SK-N-SH (cell line): Measurements from ENCODE around the gene SPTBN1. TPM values are rescaled to one million over a fixed set of nuclear protein-coding genes. Genes with fewer than 3 reads are reported as not detected.

Experiments used
- CTCF ChIA-PET: fragments of 300-600, 350-600 bp; formaldehyde crosslinking; extraction: SDS; loops from one replicate; lab custom pipeline; 2021; lab: Yijun Ruan, JAX
- POLR2A ChIA-PET: fragments of 350-600 bp; sonication (Branson Sonifier 250); formaldehyde crosslinking; extraction: SDS; loops from one replicate; lab custom pipeline; 2020; ENCODE audit warnings: antibody characterized with exemption, inconsistent platforms; lab: Yijun Ruan, JAX
- DNase-seq: peaks from one replicate; pipeline ENCODE4 v3.0.0; 2012
- H2AFZ ChIP-seq: fragments of 200-600 bp; sonication (generic); 2 replicates; pipeline ENCODE4 v1.8.1; 2016; ENCODE audit warnings: antibody characterized with exemption, mild to moderate bottlenecking, low read depth
- H3F3A ChIP-seq: fragments of 200-600 bp; sonication (generic); replicated peaks from 2 replicates; pipeline ENCODE3; 2016; ENCODE audit warnings: antibody characterized with exemption, mild to moderate bottlenecking; ENCODE audit not compliant: insufficient read depth
- H3K27ac ChIP-seq, 2 experiments: fragments of 200-500 bp in 1 of 2; fragments of 200-600 bp in 1 of 2; sonication (Bioruptor generic) in 1 of 2; sonication (generic), shearing (Covaris generic) in 1 of 2; 2 replicates each; pipeline versions ENCODE4 v1.5.1 to v1.6.1; 2014 to 2016; ENCODE audit warnings: low read depth in 2 of 2, inconsistent platforms in 1 of 2, low read length in 1 of 2, mild to moderate bottlenecking in 1 of 2, mixed read lengths in 1 of 2
- H3K27me3 ChIP-seq: fragments of 200-600 bp; sonication (generic), shearing (Covaris generic); 2 replicates; pipeline ENCODE4 v1.6.1; 2016; ENCODE audit warnings: mixed run types; ENCODE audit not compliant: insufficient read depth
- H3K36me3 ChIP-seq, 2 experiments: fragments of 200-500 bp in 1 of 2; fragments of 200-600 bp in 1 of 2; sonication (Bioruptor generic) in 1 of 2; sonication (generic) in 1 of 2; replicated peaks in 1 of 2; 2 replicates each; pipeline versions ENCODE3 to v1.5.1; 2014 to 2016; ENCODE audit warnings: low read length in 1 of 2, mild to moderate bottlenecking in 1 of 2; ENCODE audit not compliant: insufficient read depth in 2 of 2, control insufficient read depth in 1 of 2
- H3K4me1 ChIP-seq, 2 experiments: fragments of 200-500 bp in 1 of 2; fragments of 200-600 bp in 1 of 2; sonication (Bioruptor generic) in 1 of 2; sonication (generic), shearing (Covaris generic) in 1 of 2; 2 replicates each; pipeline versions ENCODE4 v1.5.1 to v1.6.1; 2014 to 2016; ENCODE audit warnings: low read depth in 1 of 2, low read length in 1 of 2, mixed run types in 1 of 2; ENCODE audit not compliant: insufficient read depth in 2 of 2, control insufficient read depth in 1 of 2
- H3K4me2 ChIP-seq: fragments of 200-600 bp; sonication (generic), shearing (Covaris generic); 2 replicates; pipeline ENCODE4 v1.6.1; 2017; ENCODE audit warnings: mixed run types
- H3K4me3 ChIP-seq, 2 experiments: fragments of 200-500 bp in 1 of 2; fragments of 200-600 bp in 1 of 2; sonication (Bioruptor generic) in 1 of 2; sonication (generic), shearing (Covaris generic) in 1 of 2; 2 replicates each; pipeline versions ENCODE4 v1.5.1 to v1.8.1; 2014 to 2016; ENCODE audit warnings: low read depth in 2 of 2, inconsistent platforms in 1 of 2, low read length in 1 of 2, mild to moderate bottlenecking in 1 of 2, mixed read lengths in 1 of 2, moderate library complexity in 1 of 2
- H3K79me2 ChIP-seq: fragments of 200-600 bp; sonication (generic); 2 replicates; pipeline ENCODE4 v1.8.1; 2017; ENCODE audit warnings: mild to moderate bottlenecking; ENCODE audit not compliant: insufficient read depth
- H3K9ac ChIP-seq: fragments of 200-600 bp; sonication (generic); 2 replicates; pipeline ENCODE4 v1.6.1; 2017; ENCODE audit warnings: mixed run types
- H3K9me2 ChIP-seq: fragments of 200-600 bp; sonication (generic); 2 replicates; pipeline ENCODE4 v1.6.1; 2017; ENCODE audit warnings: mixed run types
- H3K9me3 ChIP-seq: fragments of 200-600 bp; sonication (generic); 2 replicates; pipeline ENCODE4 v1.6.1; 2017; ENCODE audit warnings: mixed run types, mild to moderate bottlenecking, moderate library complexity
- H4K20me1 ChIP-seq: fragments of 200-600 bp; sonication (generic); 2 replicates; pipeline ENCODE4 v1.6.1; 2017; ENCODE audit warnings: mild to moderate bottlenecking, mixed run types; ENCODE audit not compliant: insufficient read depth
- CHD2 ChIP-seq: fragments of 150-350 bp; IDR thresholded peaks from 2 replicates; pipeline ENCODE4 v1.6.1; 2018; ENCODE audit warnings: low read length; ENCODE audit not compliant: partially characterized antibody
- ELF1 ChIP-seq: IDR thresholded peaks from 2 replicates; pipeline ENCODE4 v1.4.0; 2012
- JUND ChIP-seq: IDR thresholded peaks from 2 replicates; pipeline ENCODE4 v1.4.0; 2012
- NRF1 ChIP-seq: IDR thresholded peaks from 2 replicates; pipeline ENCODE4 v1.6.1; 2012; ENCODE audit warnings: low read depth, mild to moderate bottlenecking, low read length
- RCOR1 ChIP-seq: fragments of 150-350 bp; IDR thresholded peaks from 2 replicates; pipeline ENCODE4 v1.6.1; 2017; ENCODE audit warnings: antibody characterized with exemption, low read length
- TAF1 ChIP-seq: IDR thresholded peaks from 2 replicates; pipeline ENCODE4 v1.6.1; 2012; ENCODE audit warnings: low read depth, mild to moderate bottlenecking, low read length, moderate library complexity, borderline replicate concordance
- TCF12 ChIP-seq: IDR thresholded peaks from 2 replicates; pipeline ENCODE4 v1.4.0; 2012
- TEAD4 ChIP-seq: IDR thresholded peaks from 2 replicates; pipeline ENCODE4 v1.4.0; 2012; ENCODE audit warnings: mild to moderate bottlenecking, borderline replicate concordance; ENCODE audit not compliant: insufficient read depth
- USF1 ChIP-seq: IDR thresholded peaks from 2 replicates; pipeline ENCODE4 v1.4.0; 2012; ENCODE audit warnings: low read depth, borderline replicate concordance
- ZBTB33 ChIP-seq: IDR thresholded peaks from 2 replicates; pipeline ENCODE4 v1.4.0; 2012; ENCODE audit warnings: low read depth, borderline replicate concordance
- WGBS: methylation state at CpG from one replicate; pipeline ENCODE4 v1.1.6; 2017; ENCODE audit warnings: low lambda C conversion rate; 5-methylcytosine and 5-hydroxymethylcytosine counted together
- polyA plus RNA-seq, 3 experiments: library from polyadenylated mRNA; depleted of rRNA; stranded (reverse); fragments of >200 nt; gene quantifications; 2 replicates each; pipeline ENCODE4 v1.2.3, GENCODE V29; 2012
- TF ChIP-seq, protein P1 (sequence below): IDR thresholded peaks from 2 replicates; pipeline ENCODE4; 2012

Gene SPTBN1
- polyA plus RNA-seq, 1 of the 3 experiments (the other 2 are of a cell fraction) = 29.1 TPM

- H3F3A ChIP-seq = peaks cover 15% of the 10 kb centered on the region
- no peaks in the 10 kb centered on the region for H3K27me3 ChIP-seq
- no peak overlapping the region for H3K4me3 ChIP-seq
- H3K4me1 ChIP-seq = peaks cover 0 to 10% of the 10 kb centered on the region in 2 experiments; a peak in 2 of 4 replicates
- H3K9ac ChIP-seq = no peak overlapping the region
- no peak for DNase-seq
- no peaks in the 10 kb centered on the region for H3K9me2 ChIP-seq
- no peaks in the 10 kb centered on the region for H3K9me3 ChIP-seq
- H3K36me3 ChIP-seq = peaks cover 34 to 40% of the 10 kb centered on the region in 2 experiments
- TF ChIP-seq NRF1 (no peak), ZBTB33 (no peak), RCOR1 (no peak), USF1 (no peak), CHD2 (no peak), ELF1 (no peak), TEAD4 (no peak), TAF1 (no peak), TCF12 (no peak)
- TF ChIP-seq, protein P1, sequence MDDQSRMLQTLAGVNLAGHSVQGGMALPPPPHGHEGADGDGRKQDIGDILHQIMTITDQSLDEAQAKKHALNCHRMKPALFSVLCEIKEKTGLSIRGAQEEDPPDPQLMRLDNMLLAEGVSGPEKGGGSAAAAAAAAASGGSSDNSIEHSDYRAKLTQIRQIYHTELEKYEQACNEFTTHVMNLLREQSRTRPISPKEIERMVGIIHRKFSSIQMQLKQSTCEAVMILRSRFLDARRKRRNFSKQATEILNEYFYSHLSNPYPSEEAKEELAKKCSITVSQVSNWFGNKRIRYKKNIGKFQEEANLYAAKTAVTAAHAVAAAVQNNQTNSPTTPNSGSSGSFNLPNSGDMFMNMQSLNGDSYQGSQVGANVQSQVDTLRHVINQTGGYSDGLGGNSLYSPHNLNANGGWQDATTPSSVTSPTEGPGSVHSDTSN = no peak
- H3K27ac ChIP-seq = no peak overlapping the region
- POLR2A ChIA-PET = no interaction called here
- 91% methylated on average over 12 of the region's 12 CpGs for WGBS
- H4K20me1 ChIP-seq = no peaks in the 10 kb centered on the region
- CTCF ChIA-PET = interaction anchor here (0.6 to 2.0 kb wide), 3 partner anchors 11 to 45 kb away, joined by 3 to 6 read pairs (median 5); no protein-coding TSS in a partner anchor
- no peak overlapping the region for H3K4me2 ChIP-seq
- H3K79me2 ChIP-seq = no peaks in the 10 kb centered on the region
- no peak overlapping the region for H2AFZ ChIP-seq
Measured at GRCh38 chr2:54672590-54673456, 216.7 kb downstream of the SPTBN1 start.

GRCh38 chr2:54673501-54673998 lies 217.4 kb downstream of the SPTBN1 start:
- Histone ChIP-seq H4K20me1 (no peaks in the 10 kb centered on the region), H3K79me2 (no peaks in the 10 kb centered on the region), H3K4me3 (no peak overlapping the region), H3K27ac (no peak overlapping the region), H3K9me2 (no peaks in the 10 kb centered on the region), H3K9ac (no peak overlapping the region), H3K36me3 (peaks cover 27 to 33% of the 10 kb centered on the region in 2 experiments), H3K4me2 (no peak overlapping the region), H3K27me3 (no peaks in the 10 kb centered on the region), H2AFZ (no peak overlapping the region), H3F3A (peaks cover 15% of the 10 kb centered on the region), H3K9me3 (no peaks in the 10 kb centered on the region), H3K4me1 (peaks cover 0 to 13% of the 10 kb centered on the region in 2 experiments; a peak in 1 of 4 replicates)
- no peak for DNase-seq
- ChIA-PET CTCF (interaction anchor here (1.3 to 2.0 kb wide), 2 partner anchors 10 to 15 kb away, joined by 5 to 6 read pairs; no protein-coding TSS in a partner anchor), POLR2A (no interaction called here)
- no peak for TF ChIP-seq JUND
- 91% methylated on average over 7 of the region's 16 CpGs for WGBS
